HCT116 (cell line): Measurements from ENCODE around the gene RAI2. TPM values are rescaled to one million over a fixed set of nuclear protein-coding genes. Genes with fewer than 3 reads are reported as not detected.

ENCODE experiments used
- ATAC-seq: fragments of 200-7000 bp; cut with Tn5 transposase; 2 replicates; pipeline ENCODE4 v1.9.1; 2020; ENCODE audit warnings: mild to moderate bottlenecking, moderate library complexity
- BruUV-seq: library from RNA; stranded (reverse); fragments of 400-500 nt; replicated peaks from 2 replicates; lab custom pipeline; 2021; lab: Mats Ljungman, UMichigan
- CTCF ChIA-PET: fragments of 300-600 bp; sonication (Branson Sonifier 250); formaldehyde crosslinking; loops from one replicate; lab custom pipeline; 2021; ENCODE audit warnings: antibody characterized with exemption; lab: Charles Lee
- POLR2A ChIA-PET: fragments of 300-600, 350-600 bp; sonication (Branson Sonifier 250); formaldehyde crosslinking; loops from one replicate; lab custom pipeline; 2021; ENCODE audit warnings: antibody characterized with exemption; lab: Charles Lee
- RAD21 ChIA-PET, 2 experiments: fragments of 300-600 bp; sonication (Branson Sonifier 250); formaldehyde crosslinking; loops; one replicate each; lab custom pipeline; 2023; ENCODE audit warnings: low total read pairs in 2 of 2; ENCODE audit not compliant: uncharacterized antibody in 2 of 2, unreplicated experiment in 2 of 2, low non-redundant PET in 1 of 2; lab: Charles Lee
- DNase-seq: peaks from one replicate; pipeline ENCODE4 v3.0.0-alpha.2; 2010; ENCODE audit warnings: low read depth, low spot score
- H2AFZ ChIP-seq: fragments of 200-600 bp; shearing (Covaris generic), sonication (generic); 2 replicates; pipeline ENCODE4 v1.6.1; 2017; ENCODE audit warnings: low read depth, mixed run types, mixed read lengths, antibody characterized with exemption, low read length; ENCODE audit not compliant: poor library complexity, severe bottlenecking
- H3K27ac ChIP-seq: 2 replicates; pipeline ENCODE4 v1.5.1; 2012; ENCODE audit warnings: low read depth, low read length
- H3K27me3 ChIP-seq: fragments of 200-600 bp; sonication (generic); 2 replicates; pipeline ENCODE4 v1.6.1; 2016; ENCODE audit warnings: mixed run types, low read length, mixed read lengths; ENCODE audit not compliant: insufficient read depth
- H3K36me3 ChIP-seq, 2 experiments: fragments of 200-500 bp in 1 of 2; fragments of 200-600 bp in 1 of 2; sonication (Bioruptor generic) in 1 of 2; sonication (generic) in 1 of 2; 2 replicates each; pipeline versions ENCODE4 v1.5.1 to v1.6.1; 2014 to 2016; ENCODE audit warnings: low read length in 2 of 2, inconsistent platforms in 1 of 2, mixed read lengths in 1 of 2, mixed run types in 1 of 2; ENCODE audit not compliant: insufficient read depth in 2 of 2, control insufficient read depth in 1 of 2
- H3K4me1 ChIP-seq, 2 experiments: fragments of 200-600 bp in 1 of 2; sonication (generic) in 1 of 2; 2 replicates each; pipeline versions ENCODE4 v1.5.1 to v1.6.1; 2012 to 2017; ENCODE audit warnings: low read length in 2 of 2, inconsistent platforms in 1 of 2, mild to moderate bottlenecking in 1 of 2, mixed read lengths in 1 of 2, mixed run types in 1 of 2, moderate library complexity in 1 of 2; ENCODE audit not compliant: insufficient read depth in 2 of 2, control insufficient read depth in 1 of 2
- H3K4me2 ChIP-seq: fragments of 200-600 bp; sonication (generic); 2 replicates; pipeline ENCODE4 v1.6.1; 2017; ENCODE audit warnings: mixed run types, low read length, mixed read lengths
- H3K4me3 ChIP-seq, 2 experiments: fragments of 200-600 bp in 1 of 2; sonication (generic) in 1 of 2; replicated peaks in 1 of 2; 2 replicates each; pipeline ENCODE4 v1.5.1; 2011 to 2016; ENCODE audit warnings: low read length in 2 of 2, control low read depth in 1 of 2, low read depth in 1 of 2, mild to moderate bottlenecking in 1 of 2, mixed read lengths in 1 of 2, mixed run types in 1 of 2
- H3K79me2 ChIP-seq: fragments of 200-600 bp; sonication (generic); 2 replicates; pipeline ENCODE4 v1.6.1; 2017; ENCODE audit warnings: mild to moderate bottlenecking, mixed run types, low read length, moderate library complexity, mixed read lengths; ENCODE audit not compliant: insufficient read depth
- H3K9ac ChIP-seq: fragments of 200-600 bp; sonication (generic); 2 replicates; pipeline ENCODE4 v1.6.1; 2016; ENCODE audit warnings: low read length, mixed read lengths
- H3K9me2 ChIP-seq: fragments of 200-600 bp; sonication (generic), shearing (Covaris generic); 2 replicates; pipeline ENCODE4 v1.6.1; 2017; ENCODE audit warnings: mixed run types, mild to moderate bottlenecking, moderate library complexity; ENCODE audit not compliant: insufficient read depth
- H3K9me3 ChIP-seq, 2 experiments: fragments of 200-500 bp in 1 of 2; fragments of 200-600 bp in 1 of 2; sonication (Bioruptor generic) in 1 of 2; sonication (generic) in 1 of 2; 2 replicates each; pipeline ENCODE4 v1.6.1; 2014 to 2017; ENCODE audit warnings: low read length in 2 of 2, mixed read lengths in 2 of 2, inconsistent platforms in 1 of 2, low read depth in 1 of 2, mild to moderate bottlenecking in 1 of 2, mixed run types in 1 of 2, moderate library complexity in 1 of 2; ENCODE audit not compliant: control insufficient read depth in 1 of 2, insufficient read depth in 1 of 2
- H4K20me1 ChIP-seq: fragments of 200-600 bp; sonication (generic), shearing (Covaris generic); 2 replicates; pipeline ENCODE4 v1.6.1; 2017; ENCODE audit warnings: mixed run types, mild to moderate bottlenecking, moderate library complexity; ENCODE audit not compliant: insufficient read depth
- CBX3 ChIP-seq: IDR thresholded peaks from 2 replicates; pipeline ENCODE4 v1.6.1; 2012; ENCODE audit warnings: low read depth
- CEBPB ChIP-seq: IDR thresholded peaks from 2 replicates; pipeline ENCODE4 v1.6.1; 2012; ENCODE audit warnings: low read depth
- CTCF ChIP-seq, 3 experiments: fragments of 200-600 bp in 1 of 3; sonication (generic) in 1 of 3; IDR thresholded peaks in 2 of 3; conservative IDR thresholded peaks in 1 of 3; 2 replicates each; pipeline ENCODE4 v1.5.1; 2012 to 2017; ENCODE audit warnings: low read depth in 2 of 3, low read length in 2 of 3, antibody characterized with exemption in 1 of 3, borderline replicate concordance in 1 of 3, control low read depth in 1 of 3, mild to moderate bottlenecking in 1 of 3, mixed read lengths in 1 of 3, mixed run types in 1 of 3, moderate library complexity in 1 of 3; ENCODE audit not compliant: insufficient read depth in 1 of 3
- EGR1 ChIP-seq: IDR thresholded peaks from 2 replicates; pipeline ENCODE4 v1.6.1; 2012; ENCODE audit warnings: low read depth
- ELF1 ChIP-seq: IDR thresholded peaks from 2 replicates; pipeline ENCODE4 v1.6.1; 2012; ENCODE audit warnings: low read depth, borderline replicate concordance
- EZH2 ChIP-seq: fragments of 200-600 bp; sonication (generic); IDR thresholded peaks from 2 replicates; pipeline ENCODE4 v1.6.1; 2017; ENCODE audit warnings: antibody characterized with exemption, mixed run types
- EZH2phosphoT487 ChIP-seq: fragments of 200-600 bp; IDR thresholded peaks from 2 replicates; pipeline ENCODE4 v1.6.1; 2018; ENCODE audit warnings: antibody characterized with exemption, borderline replicate concordance
- POLR2A ChIP-seq: IDR thresholded peaks from 2 replicates; pipeline ENCODE4 v1.7.0; 2011; ENCODE audit warnings: borderline replicate concordance; ENCODE audit not compliant: insufficient read depth, insufficient read length; ENCODE audit errors: extremely low read depth
- RAD21 ChIP-seq: IDR thresholded peaks from 2 replicates; pipeline ENCODE4 v1.6.1; 2012; ENCODE audit warnings: low read depth, mild to moderate bottlenecking
- REST ChIP-seq: IDR thresholded peaks from 2 replicates; pipeline ENCODE4 v1.6.1; 2012; ENCODE audit warnings: low read depth
- SP1 ChIP-seq: IDR thresholded peaks from 2 replicates; pipeline ENCODE4 v1.6.1; 2012; ENCODE audit warnings: low read depth
- SRF ChIP-seq: IDR thresholded peaks from 2 replicates; pipeline ENCODE4 v1.6.1; 2012; ENCODE audit warnings: low read depth
- TCF7L2 ChIP-seq: IDR thresholded peaks from 2 replicates; pipeline ENCODE4 v1.7.0; 2011; ENCODE audit warnings: borderline replicate concordance, inconsistent platforms; ENCODE audit not compliant: insufficient read depth, insufficient read length; ENCODE audit errors: extremely low read depth
- ZBTB33 ChIP-seq: IDR thresholded peaks from 2 replicates; pipeline ENCODE4 v1.6.1; 2011; ENCODE audit warnings: mild to moderate bottlenecking, low read length, moderate library complexity; ENCODE audit not compliant: insufficient replicate concordance; ENCODE audit errors: extremely low read depth
- ZFX ChIP-seq: fragments of 450-650 bp; IDR thresholded peaks from 2 replicates; pipeline ENCODE4 v1.6.1; 2017
- ZNF274 ChIP-seq: fragments of 200-500 bp; sonication (Bioruptor generic); IDR thresholded peaks from 2 replicates; pipeline ENCODE4 v1.6.1; 2014; ENCODE audit warnings: mild to moderate bottlenecking, low read depth, low read length, inconsistent platforms
- intact Hi-C: fragments of 100-400 bp; cut with micrococcal nuclease; formaldehyde crosslinking; loops from 2 replicates; pipeline ENCODE4 v1.10.0; 2022
- total RNA-seq: library from RNA; stranded (reverse); gene quantifications from one replicate; pipeline ENCODE4 v1.2.1, GENCODE V29; 2021; ENCODE audit not compliant: unreplicated experiment

The RAI2 gene
- total RNA-seq, 1 experiment from 2014 or later = not detected

- Histone ChIP-seq H3K4me1 (no peaks in the 10 kb centered on the region), H4K20me1 (no peaks in the 10 kb centered on the region), H2AFZ (no peak overlapping the region), H3K4me3 (no peak overlapping the region), H3K9me3 (no peaks in the 10 kb centered on the region), H3K79me2 (no peaks in the 10 kb centered on the region), H3K9me2 (no peaks in the 10 kb centered on the region), H3K27ac (no peak overlapping the region), H3K36me3 (no peaks in the 10 kb centered on the region), H3K9ac (no peak overlapping the region), H3K27me3 (no peaks in the 10 kb centered on the region), H3K4me2 (no peak overlapping the region)
- ChIA-PET CTCF (no interaction called here), POLR2A (no interaction called here), RAD21 (no interaction called here)
- TF ChIP-seq EZH2 = no peak
- TF ChIP-seq ZNF274 = no peak
- TF ChIP-seq SRF = no peak
- TF ChIP-seq POLR2A = no peak
- no peak for TF ChIP-seq EZH2phosphoT487
- no peak for TF ChIP-seq TCF7L2
- TF ChIP-seq SP1 = no peak
- TF ChIP-seq CBX3 = no peak
- no peak for TF ChIP-seq RAD21
- no peak for TF ChIP-seq EGR1
- no peak for TF ChIP-seq CEBPB
- no peak for TF ChIP-seq ELF1
- TF ChIP-seq REST = no peak
- TF ChIP-seq ZFX = no peak
- TF ChIP-seq ZBTB33 = no peak
- TF ChIP-seq CTCF (IDR thresholded peaks at IDR 0.05 in 2 of 3, conservative IDR thresholded peaks at IDR 0.05 in 1 of 3; ENCODE audit: borderline replicate concordance in 1 of 3, insufficient read depth in 1 of 3, low read depth in 2 of 3, low read length in 2 of 3) = no peak
- DNase-seq (no peak), ATAC-seq (no peak)
- intact Hi-C loops = no loop called here
- no TSS peak for BruUV-seq
These were observed 17.1 kb upstream of the RAI2 start for GRCh38 chrX:17878028-17878670.
